HCT116 (cell line): ENCODE data around the gene PBX3. TPM values are rescaled to one million over a fixed set of nuclear protein-coding genes. Genes with fewer than 3 reads are reported as not detected.

ENCODE experiments used
- ATAC-seq: fragments of 200-7000 bp; cut with Tn5 transposase; 2 replicates; pipeline ENCODE4 v1.9.1; 2020; ENCODE audit warnings: mild to moderate bottlenecking, moderate library complexity
- BruUV-seq: library from RNA; stranded (reverse); fragments of 400-500 nt; replicated peaks from 2 replicates; lab custom pipeline; 2021; lab: Mats Ljungman, UMichigan
- CTCF ChIA-PET: fragments of 300-600 bp; sonication (Branson Sonifier 250); formaldehyde crosslinking; loops from one replicate; lab custom pipeline; 2021; ENCODE audit warnings: antibody characterized with exemption; lab: Charles Lee
- POLR2A ChIA-PET: fragments of 300-600, 350-600 bp; sonication (Branson Sonifier 250); formaldehyde crosslinking; loops from one replicate; lab custom pipeline; 2021; ENCODE audit warnings: antibody characterized with exemption; lab: Charles Lee
- RAD21 ChIA-PET, 2 experiments: fragments of 300-600 bp; sonication (Branson Sonifier 250); formaldehyde crosslinking; loops; one replicate each; lab custom pipeline; 2023; ENCODE audit warnings: low total read pairs in 2 of 2; ENCODE audit not compliant: uncharacterized antibody in 2 of 2, unreplicated experiment in 2 of 2, low non-redundant PET in 1 of 2; lab: Charles Lee
- DNase-seq: peaks from one replicate; pipeline ENCODE4 v3.0.0-alpha.2; 2010; ENCODE audit warnings: low read depth, low spot score
- H2AFZ ChIP-seq: fragments of 200-600 bp; shearing (Covaris generic), sonication (generic); 2 replicates; pipeline ENCODE4 v1.6.1; 2017; ENCODE audit warnings: low read depth, mixed run types, mixed read lengths, antibody characterized with exemption, low read length; ENCODE audit not compliant: poor library complexity, severe bottlenecking
- H3K27ac ChIP-seq: 2 replicates; pipeline ENCODE4 v1.5.1; 2012; ENCODE audit warnings: low read depth, low read length
- H3K27me3 ChIP-seq: fragments of 200-600 bp; sonication (generic); 2 replicates; pipeline ENCODE4 v1.6.1; 2016; ENCODE audit warnings: mixed run types, low read length, mixed read lengths; ENCODE audit not compliant: insufficient read depth
- H3K36me3 ChIP-seq, 2 experiments: fragments of 200-500 bp in 1 of 2; fragments of 200-600 bp in 1 of 2; sonication (Bioruptor generic) in 1 of 2; sonication (generic) in 1 of 2; 2 replicates each; pipeline versions ENCODE4 v1.5.1 to v1.6.1; 2014 to 2016; ENCODE audit warnings: low read length in 2 of 2, inconsistent platforms in 1 of 2, mixed read lengths in 1 of 2, mixed run types in 1 of 2; ENCODE audit not compliant: insufficient read depth in 2 of 2, control insufficient read depth in 1 of 2
- H3K4me1 ChIP-seq, 2 experiments: fragments of 200-600 bp in 1 of 2; sonication (generic) in 1 of 2; 2 replicates each; pipeline versions ENCODE4 v1.5.1 to v1.6.1; 2012 to 2017; ENCODE audit warnings: low read length in 2 of 2, inconsistent platforms in 1 of 2, mild to moderate bottlenecking in 1 of 2, mixed read lengths in 1 of 2, mixed run types in 1 of 2, moderate library complexity in 1 of 2; ENCODE audit not compliant: insufficient read depth in 2 of 2, control insufficient read depth in 1 of 2
- H3K4me2 ChIP-seq: fragments of 200-600 bp; sonication (generic); 2 replicates; pipeline ENCODE4 v1.6.1; 2017; ENCODE audit warnings: mixed run types, low read length, mixed read lengths
- H3K4me3 ChIP-seq, 2 experiments: fragments of 200-600 bp in 1 of 2; sonication (generic) in 1 of 2; replicated peaks in 1 of 2; 2 replicates each; pipeline ENCODE4 v1.5.1; 2011 to 2016; ENCODE audit warnings: low read length in 2 of 2, control low read depth in 1 of 2, low read depth in 1 of 2, mild to moderate bottlenecking in 1 of 2, mixed read lengths in 1 of 2, mixed run types in 1 of 2
- H3K79me2 ChIP-seq: fragments of 200-600 bp; sonication (generic); 2 replicates; pipeline ENCODE4 v1.6.1; 2017; ENCODE audit warnings: mild to moderate bottlenecking, mixed run types, low read length, moderate library complexity, mixed read lengths; ENCODE audit not compliant: insufficient read depth
- H3K9ac ChIP-seq: fragments of 200-600 bp; sonication (generic); 2 replicates; pipeline ENCODE4 v1.6.1; 2016; ENCODE audit warnings: low read length, mixed read lengths
- H3K9me2 ChIP-seq: fragments of 200-600 bp; sonication (generic), shearing (Covaris generic); 2 replicates; pipeline ENCODE4 v1.6.1; 2017; ENCODE audit warnings: mixed run types, mild to moderate bottlenecking, moderate library complexity; ENCODE audit not compliant: insufficient read depth
- H3K9me3 ChIP-seq, 2 experiments: fragments of 200-500 bp in 1 of 2; fragments of 200-600 bp in 1 of 2; sonication (Bioruptor generic) in 1 of 2; sonication (generic) in 1 of 2; 2 replicates each; pipeline ENCODE4 v1.6.1; 2014 to 2017; ENCODE audit warnings: low read length in 2 of 2, mixed read lengths in 2 of 2, inconsistent platforms in 1 of 2, low read depth in 1 of 2, mild to moderate bottlenecking in 1 of 2, mixed run types in 1 of 2, moderate library complexity in 1 of 2; ENCODE audit not compliant: control insufficient read depth in 1 of 2, insufficient read depth in 1 of 2
- H4K20me1 ChIP-seq: fragments of 200-600 bp; sonication (generic), shearing (Covaris generic); 2 replicates; pipeline ENCODE4 v1.6.1; 2017; ENCODE audit warnings: mixed run types, mild to moderate bottlenecking, moderate library complexity; ENCODE audit not compliant: insufficient read depth
- ATF3 ChIP-seq: IDR thresholded peaks from 2 replicates; pipeline ENCODE4 v1.6.1; 2012
- CEBPB ChIP-seq: IDR thresholded peaks from 2 replicates; pipeline ENCODE4 v1.6.1; 2012; ENCODE audit warnings: low read depth
- ELF1 ChIP-seq: IDR thresholded peaks from 2 replicates; pipeline ENCODE4 v1.6.1; 2012; ENCODE audit warnings: low read depth, borderline replicate concordance
- EZH2 ChIP-seq: fragments of 200-600 bp; sonication (generic); IDR thresholded peaks from 2 replicates; pipeline ENCODE4 v1.6.1; 2017; ENCODE audit warnings: antibody characterized with exemption, mixed run types
- EZH2phosphoT487 ChIP-seq: fragments of 200-600 bp; IDR thresholded peaks from 2 replicates; pipeline ENCODE4 v1.6.1; 2018; ENCODE audit warnings: antibody characterized with exemption, borderline replicate concordance
- FOSL1 ChIP-seq: IDR thresholded peaks from 2 replicates; pipeline ENCODE4 v1.6.1; 2012; ENCODE audit warnings: low read depth
- MAX ChIP-seq: IDR thresholded peaks from 2 replicates; pipeline ENCODE4 v1.6.1; 2012
- POLR2AphosphoS5 ChIP-seq: IDR thresholded peaks from 2 replicates; pipeline ENCODE4 v1.6.1; 2011; ENCODE audit warnings: mild to moderate bottlenecking, low read depth, low read length, moderate library complexity
- RAD21 ChIP-seq: IDR thresholded peaks from 2 replicates; pipeline ENCODE4 v1.6.1; 2012; ENCODE audit warnings: low read depth, mild to moderate bottlenecking
- SIN3A ChIP-seq: IDR thresholded peaks from 2 replicates; pipeline ENCODE4 v1.6.1; 2012; ENCODE audit warnings: low read depth
- SP1 ChIP-seq: IDR thresholded peaks from 2 replicates; pipeline ENCODE4 v1.6.1; 2012; ENCODE audit warnings: low read depth
- SRF ChIP-seq: IDR thresholded peaks from 2 replicates; pipeline ENCODE4 v1.6.1; 2012; ENCODE audit warnings: low read depth
- YY1 ChIP-seq: IDR thresholded peaks from 2 replicates; pipeline ENCODE4 v1.6.1; 2011; ENCODE audit warnings: low read length, low read depth, moderate library complexity, mild to moderate bottlenecking; ENCODE audit not compliant: insufficient replicate concordance; ENCODE audit errors: extremely low read depth
- ZFX ChIP-seq: fragments of 450-650 bp; IDR thresholded peaks from 2 replicates; pipeline ENCODE4 v1.6.1; 2017
- ZNF274 ChIP-seq: fragments of 200-500 bp; sonication (Bioruptor generic); IDR thresholded peaks from 2 replicates; pipeline ENCODE4 v1.6.1; 2014; ENCODE audit warnings: mild to moderate bottlenecking, low read depth, low read length, inconsistent platforms
- intact Hi-C: fragments of 100-400 bp; cut with micrococcal nuclease; formaldehyde crosslinking; loops from 2 replicates; pipeline ENCODE4 v1.10.0; 2022
- total RNA-seq: library from RNA; stranded (reverse); gene quantifications from one replicate; pipeline ENCODE4 v1.2.1, GENCODE V29; 2021; ENCODE audit not compliant: unreplicated experiment

The PBX3 gene
- total RNA-seq, 1 experiment from 2014 or later = 13.5 TPM

GRCh38 chr9:125902214-125902613 is 155.0 kb downstream of the PBX3 start:
- no peak overlapping the region for H3K9ac ChIP-seq
- H3K79me2 ChIP-seq = no peaks in the 10 kb centered on the region
- ATAC-seq = no peak
- no peaks in the 10 kb centered on the region for H3K9me2 ChIP-seq
- no peak overlapping the region for H2AFZ ChIP-seq
- TF ChIP-seq EZH2phosphoT487 (no peak), SP1 (no peak)
- H3K9me3 ChIP-seq = no peaks in the 10 kb centered on the region
- no peaks in the 10 kb centered on the region for H3K4me1 ChIP-seq
- H3K27me3 ChIP-seq = no peaks in the 10 kb centered on the region
- no peak overlapping the region for H3K4me3 ChIP-seq
- H3K36me3 ChIP-seq = no peaks in the 10 kb centered on the region
- no peaks in the 10 kb centered on the region for H4K20me1 ChIP-seq
- BruUV-seq = no TSS peak
- intact Hi-C loops = no loop called here
- no peak for DNase-seq
- ChIA-PET RAD21 (no interaction called here), POLR2A (no interaction called here), CTCF (interaction anchor here (0.6 kb wide), 1 partner anchor 51 kb away, joined by 3 read pairs; no protein-coding TSS in a partner anchor)
- no peak overlapping the region for H3K27ac ChIP-seq
- H3K4me2 ChIP-seq = no peak overlapping the region

- BruUV-seq = no TSS peak
- H3K79me2 ChIP-seq = no peaks in the 10 kb centered on the region
Measured at GRCh38 chr9:125902831-125903512, 155.8 kb downstream of the PBX3 start.

More at GRCh38 chr9:125902831-125903512, 155.8 kb downstream of the PBX3 start:
- Histone ChIP-seq H2AFZ (no peak overlapping the region), H3K4me1 (no peaks in the 10 kb centered on the region), H3K4me2 (no peak overlapping the region), H4K20me1 (no peaks in the 10 kb centered on the region), H3K9me3 (no peaks in the 10 kb centered on the region), H3K9ac (no peak overlapping the region), H3K27me3 (no peaks in the 10 kb centered on the region), H3K9me2 (no peaks in the 10 kb centered on the region), H3K36me3 (no peaks in the 10 kb centered on the region), H3K27ac (no peak overlapping the region), H3K4me3 (no peak overlapping the region)
- ATAC-seq (no peak), DNase-seq (no peak)
- ChIA-PET POLR2A (no interaction called here), CTCF (no interaction called here), RAD21 (no interaction called here)
- intact Hi-C loops = no loop called here
- TF ChIP-seq SP1 = no peak
- no peak for TF ChIP-seq MAX
- no peak for TF ChIP-seq SIN3A
- TF ChIP-seq ZFX = no peak
- no peak for TF ChIP-seq FOSL1
- TF ChIP-seq EZH2phosphoT487 = no peak
- no peak for TF ChIP-seq ZNF274
- TF ChIP-seq EZH2 = no peak
- no peak for TF ChIP-seq YY1
- no peak for TF ChIP-seq ELF1
- TF ChIP-seq RAD21 = no peak
- no peak for TF ChIP-seq POLR2AphosphoS5
- TF ChIP-seq CEBPB = no peak
- no peak for TF ChIP-seq ATF3
- no peak for TF ChIP-seq SRF
